GM18508 (cell line): ENCODE results near the gene ASIC1.

ENCODE experiments used
- ATAC-seq: cut with Tn5 transposase; IDR thresholded peaks from one replicate; pipeline ENCODE4 v1.9.1; 2021; ENCODE audit warnings: moderate number of reproducible peaks; ENCODE audit not compliant: insufficient read depth, unreplicated experiment

Gene ASIC1

GRCh38 chr12:50058743-50059312 lies 1.4 kb downstream of the ASIC1 start:
- no peak for ATAC-seq

DNA sequence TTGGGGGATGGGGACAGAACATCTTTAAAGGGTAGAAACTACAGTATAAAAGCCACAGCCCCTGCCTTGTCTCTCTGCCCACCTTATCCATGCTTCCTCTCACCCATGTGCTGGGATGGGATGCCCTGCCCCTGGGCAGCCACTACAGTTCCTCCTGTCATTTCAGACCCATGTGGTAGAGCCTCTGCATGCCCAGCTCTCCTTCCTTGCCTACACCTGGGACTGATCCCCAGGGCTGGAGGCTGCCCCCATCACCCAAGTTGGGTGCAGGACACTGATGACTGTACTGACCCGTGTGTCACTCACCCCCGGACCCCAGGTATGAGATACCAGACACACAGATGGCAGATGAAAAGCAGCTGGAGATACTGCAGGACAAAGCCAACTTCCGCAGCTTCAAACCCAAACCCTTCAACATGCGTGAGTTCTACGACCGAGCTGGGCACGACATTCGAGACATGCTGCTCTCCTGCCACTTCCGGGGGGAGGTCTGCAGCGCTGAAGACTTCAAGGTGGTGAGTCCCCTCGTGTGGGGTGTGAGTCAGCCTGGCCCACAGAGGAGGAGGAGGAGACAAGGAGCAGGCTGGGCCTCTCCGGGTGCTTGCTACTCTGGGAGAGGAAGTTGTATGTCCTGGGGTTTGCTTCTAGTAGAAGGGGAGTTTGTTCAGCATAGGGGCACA lies 2.2 kb downstream of the ASIC1 start:
- no peak for ATAC-seq

DNA sequence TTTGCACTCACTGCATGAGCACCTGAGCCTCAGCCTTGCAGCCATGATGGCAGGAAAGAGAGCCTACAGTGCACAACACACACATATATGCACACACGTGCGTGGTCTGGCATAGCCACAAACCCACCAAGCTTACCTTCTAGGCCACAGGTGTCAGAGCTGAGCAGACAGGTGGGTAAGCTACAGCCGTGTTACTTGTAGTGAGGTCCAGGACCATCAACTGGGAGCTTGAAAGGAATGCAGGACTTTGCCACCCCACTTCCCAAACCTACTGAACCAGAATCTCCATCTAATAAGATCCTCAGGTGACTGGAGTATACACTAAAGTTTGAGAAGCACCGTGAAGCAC lies 2.7 kb downstream of the ASIC1 start:
- ATAC-seq: no peak

GRCh38 chr12:50061171-50061570 lies 3.8 kb downstream of the ASIC1 start:
- ATAC-seq: no peak

- ATAC-seq: no peak
These were observed 4.7 kb downstream of the ASIC1 start for GRCh38 chr12:50061946-50062686.

GRCh38 chr12:50062728-50063460 lies 5.5 kb downstream of the ASIC1 start:
- ATAC-seq: no peak

DNA sequence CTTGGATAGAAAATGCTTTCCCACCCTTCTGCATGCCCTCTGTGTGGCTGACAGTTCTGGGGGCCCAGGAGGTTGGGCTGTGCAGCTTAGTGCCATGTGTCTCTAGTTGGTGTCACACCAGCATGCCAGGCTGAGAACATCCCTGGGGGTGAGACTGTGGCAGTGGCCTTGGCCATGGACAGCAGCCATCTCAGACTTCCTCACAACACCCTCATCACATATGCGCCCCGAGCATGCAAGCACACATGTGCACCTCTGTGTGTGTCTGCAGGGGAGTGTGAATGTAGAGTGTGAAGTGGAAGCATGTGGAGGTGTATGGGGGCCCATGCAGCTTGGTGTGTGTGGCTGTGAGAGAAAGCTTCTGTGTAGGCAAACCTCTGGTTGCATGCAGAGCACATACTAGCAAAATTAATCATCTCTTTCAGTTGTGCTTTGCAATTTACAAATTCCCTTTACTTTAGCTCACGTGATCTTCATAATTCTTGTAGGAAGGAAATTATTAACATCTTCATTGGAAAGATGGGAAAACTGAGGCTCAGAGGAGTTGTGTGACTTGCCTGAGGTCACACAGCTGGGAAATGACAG lies 8.4 kb downstream of the ASIC1 start:
- ATAC-seq: no peak

DNA sequence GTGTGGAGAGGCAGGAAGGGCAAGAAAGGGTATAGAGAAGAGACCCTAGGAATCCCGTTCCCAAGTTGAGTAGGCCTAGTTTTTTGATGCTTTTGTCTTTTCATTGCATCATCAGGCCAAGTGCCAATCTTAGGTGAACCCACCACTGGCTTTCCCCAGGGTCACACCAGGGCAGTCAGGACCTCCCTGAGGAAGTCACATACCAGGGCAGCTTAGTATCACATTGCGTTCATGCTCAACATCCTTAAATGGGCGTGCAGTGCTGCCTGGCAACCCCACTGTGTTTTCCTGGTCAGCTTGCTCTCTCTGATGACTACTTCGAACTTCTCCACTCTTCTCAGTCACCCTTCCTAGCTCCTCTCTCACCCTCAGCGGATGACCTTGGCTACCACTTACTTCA lies 9.0 kb downstream of the ASIC1 start:
- ATAC-seq: no peak

DNA sequence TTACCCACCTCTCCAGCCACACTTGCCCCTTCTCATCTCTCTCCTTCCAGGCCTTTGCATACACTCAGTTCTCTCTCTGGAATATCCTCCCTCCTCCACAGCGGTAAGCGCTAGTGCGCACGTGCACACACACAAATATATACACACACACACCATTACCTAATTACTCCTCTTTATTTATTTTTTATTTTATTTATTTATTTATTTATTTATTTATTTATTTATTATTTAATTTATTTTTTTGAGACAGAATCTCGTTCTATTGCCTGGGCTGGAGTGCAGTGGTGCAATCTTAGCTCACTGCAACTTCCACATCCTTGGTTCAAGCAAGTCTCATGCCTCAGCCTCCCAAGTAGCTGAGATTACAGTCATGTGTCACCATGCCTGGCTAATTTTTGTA lies 11.7 kb downstream of the ASIC1 start:
- no peak for ATAC-seq

DNA sequence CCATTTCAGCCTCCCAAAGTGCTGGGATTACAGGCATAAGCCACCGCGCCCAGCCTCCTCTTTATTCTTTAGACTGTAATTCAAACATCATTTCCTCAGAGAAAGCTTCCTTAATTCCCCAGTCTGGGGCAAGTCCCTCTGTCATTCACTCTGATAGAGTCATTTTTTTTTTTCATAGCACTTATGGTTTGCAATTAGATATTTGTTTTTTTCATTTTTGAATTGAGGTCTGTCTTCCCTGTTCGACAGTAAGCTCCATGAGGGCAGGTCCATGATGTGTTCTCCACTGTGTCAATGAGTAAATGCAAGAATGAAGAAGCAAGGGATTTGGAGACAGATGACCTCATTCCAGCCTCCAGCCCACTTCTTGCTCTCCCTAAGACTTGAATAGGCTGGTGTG lies 12.1 kb downstream of the ASIC1 start:
- no peak for ATAC-seq

GRCh38 chr12:50070314-50071060 lies 13.1 kb downstream of the ASIC1 start:
- no peak for ATAC-seq

DNA sequence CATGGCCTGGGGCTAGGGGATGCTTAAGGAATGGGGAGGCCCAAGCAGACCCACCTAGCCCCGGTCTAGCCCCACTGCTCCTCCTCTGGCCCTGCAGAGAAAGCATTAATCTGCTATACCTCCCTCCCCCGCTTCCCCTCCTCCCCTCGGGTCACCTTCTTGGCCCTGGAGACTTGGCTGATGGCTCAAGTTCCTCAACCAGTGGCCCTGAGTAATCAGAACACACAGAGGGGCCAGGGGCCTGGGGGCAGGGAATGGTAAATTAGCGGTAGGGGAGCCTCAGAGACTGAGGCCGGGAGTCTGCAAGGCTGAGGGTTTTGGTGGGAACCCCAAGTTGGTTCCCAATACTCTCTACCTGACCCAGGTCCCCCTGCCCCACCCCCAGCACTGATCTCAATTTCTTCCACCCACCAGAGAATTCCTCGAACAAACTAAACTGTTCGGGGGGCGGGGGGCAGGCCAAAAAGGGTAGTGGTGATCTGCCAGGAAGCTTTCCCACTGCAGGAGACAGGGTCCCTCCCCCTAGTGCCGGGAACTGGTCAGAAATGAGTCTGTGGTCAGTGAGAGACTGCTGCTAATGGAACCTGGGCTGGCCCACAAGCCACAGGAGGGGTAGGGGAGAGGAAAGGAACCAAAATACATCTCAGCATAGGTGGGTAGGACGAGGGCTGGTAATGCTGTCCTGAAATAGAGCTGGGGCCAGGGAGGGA lies 15.0 kb downstream of the ASIC1 start:
- no peak for ATAC-seq

DNA sequence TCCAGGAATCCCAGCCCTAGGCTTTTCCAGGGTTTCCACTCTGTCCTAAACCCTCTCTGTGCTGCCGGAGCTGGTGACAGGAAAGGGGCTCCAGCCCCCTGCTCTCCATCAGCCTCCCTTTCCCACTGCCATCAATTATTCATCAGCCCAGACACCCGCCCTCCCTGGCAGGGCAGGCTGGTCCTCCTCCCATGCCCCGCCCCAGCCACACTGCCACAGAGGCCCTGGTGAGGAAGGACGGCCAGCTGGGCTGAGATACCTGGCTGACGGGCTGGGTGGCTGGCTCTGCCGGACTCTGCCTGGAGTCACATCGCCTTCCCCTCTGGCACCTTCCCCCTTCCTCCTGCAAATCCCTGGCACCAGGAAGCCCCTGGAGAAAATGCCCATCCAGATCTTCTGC lies 15.8 kb downstream of the ASIC1 start:
- no peak for ATAC-seq

GRCh38 chr12:50073712-50074111 lies 16.3 kb downstream of the ASIC1 start:
- no peak for ATAC-seq

DNA sequence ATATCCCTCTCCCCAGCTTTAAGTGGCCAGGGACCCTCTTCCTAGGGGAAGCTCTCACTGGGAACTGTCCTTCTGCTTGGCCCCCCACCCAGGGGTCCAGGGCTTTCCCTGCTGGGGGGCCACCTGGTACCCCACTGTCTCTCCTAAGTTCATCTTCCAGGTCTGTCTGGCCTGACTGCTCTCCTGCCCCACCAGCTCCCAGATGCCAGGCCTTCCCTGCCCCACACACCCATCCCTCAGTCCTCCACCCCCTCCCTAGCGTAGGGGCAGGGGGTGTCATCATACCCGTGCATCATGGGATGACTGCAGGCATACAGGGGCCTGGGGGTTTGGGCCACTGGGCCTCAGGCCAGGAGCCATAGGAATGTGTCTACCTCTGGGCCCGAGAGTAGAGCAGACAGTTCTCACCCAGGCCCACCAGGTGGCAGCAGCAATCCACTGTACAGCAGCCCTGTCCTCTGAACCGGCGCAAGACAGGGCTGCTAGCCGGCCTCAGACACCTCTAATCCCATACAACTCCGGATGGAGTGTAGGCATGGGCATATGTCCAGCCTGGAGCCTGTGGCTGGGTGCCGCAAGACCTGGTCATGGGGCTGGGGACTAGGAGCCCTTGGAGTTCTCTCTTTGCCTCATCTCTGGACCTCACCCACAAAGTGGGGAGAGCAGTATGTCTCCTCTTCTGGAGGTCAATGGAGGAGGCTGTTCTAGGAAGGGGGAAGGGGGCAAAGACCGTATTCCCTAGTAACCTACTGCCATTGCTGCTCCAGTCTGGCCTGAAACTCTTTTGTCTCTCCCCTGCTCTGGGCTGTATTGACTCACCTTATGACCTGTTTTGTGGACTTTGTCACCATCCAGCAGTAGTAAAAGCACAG lies 17.8 kb downstream of the ASIC1 start:
- ATAC-seq: peak; percentile 65

GRCh38 chr12:50075808-50076170 lies 18.4 kb downstream of the ASIC1 start:
- no peak for ATAC-seq

DNA sequence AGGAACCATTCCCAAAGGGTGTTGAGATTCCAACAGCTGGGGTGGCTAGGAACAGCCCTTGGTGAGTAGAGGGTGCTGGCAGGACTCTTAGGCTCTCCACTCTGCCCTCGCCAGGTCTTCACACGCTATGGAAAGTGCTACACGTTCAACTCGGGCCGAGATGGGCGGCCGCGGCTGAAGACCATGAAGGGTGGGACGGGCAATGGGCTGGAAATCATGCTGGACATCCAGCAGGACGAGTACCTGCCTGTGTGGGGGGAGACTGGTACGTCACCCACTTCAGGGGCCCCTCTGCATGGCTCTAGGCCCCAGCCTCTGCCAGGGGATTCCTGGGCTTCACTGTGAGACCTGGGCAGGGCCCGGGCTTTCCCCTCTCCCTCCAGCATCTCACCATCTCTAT lies 19.7 kb downstream of the ASIC1 start:
- no peak for ATAC-seq

DNA sequence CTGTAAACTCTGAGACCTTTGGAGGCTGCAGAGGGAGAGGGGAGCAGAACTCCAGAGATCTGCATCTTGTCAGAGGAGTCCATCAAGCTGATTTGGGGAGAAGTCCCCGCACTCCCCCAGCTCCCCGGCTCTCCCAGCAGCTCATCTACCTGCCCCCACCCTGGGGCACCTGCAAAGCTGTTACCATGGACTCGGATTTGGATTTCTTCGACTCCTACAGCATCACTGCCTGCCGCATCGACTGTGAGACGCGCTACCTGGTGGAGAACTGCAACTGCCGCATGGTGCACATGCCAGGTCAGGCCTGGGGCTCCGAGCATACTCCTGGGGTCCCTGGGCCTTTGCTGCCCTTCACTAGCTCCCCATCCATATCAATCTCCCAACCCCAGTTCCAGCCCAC lies 20.9 kb downstream of the ASIC1 start:
- no peak for ATAC-seq

DNA sequence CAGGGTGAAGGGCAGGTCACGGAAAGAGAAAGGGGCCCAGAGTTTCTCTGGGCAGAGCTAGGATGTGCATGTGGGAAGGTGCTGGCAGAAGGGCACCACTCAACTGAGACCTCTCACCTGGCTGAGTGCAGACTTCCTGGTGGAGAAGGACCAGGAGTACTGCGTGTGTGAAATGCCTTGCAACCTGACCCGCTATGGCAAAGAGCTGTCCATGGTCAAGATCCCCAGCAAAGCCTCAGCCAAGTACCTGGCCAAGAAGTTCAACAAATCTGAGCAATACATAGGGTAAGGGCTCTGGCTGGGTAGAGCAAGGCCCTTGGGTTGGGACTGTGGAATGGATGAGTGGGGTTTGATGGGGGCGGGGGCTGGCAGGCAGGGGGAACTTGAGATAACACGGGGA lies 22.4 kb downstream of the ASIC1 start:
- no peak for ATAC-seq
